ENCODE measurements around the gene PRKAR1B. TPM values are rescaled to one million over a fixed set of nuclear protein-coding genes. Genes with fewer than 3 reads are reported as not detected.

Gene PRKAR1B
- total RNA-seq, 1 donor from 2014 or later, result 80.7 TPM

DNA sequence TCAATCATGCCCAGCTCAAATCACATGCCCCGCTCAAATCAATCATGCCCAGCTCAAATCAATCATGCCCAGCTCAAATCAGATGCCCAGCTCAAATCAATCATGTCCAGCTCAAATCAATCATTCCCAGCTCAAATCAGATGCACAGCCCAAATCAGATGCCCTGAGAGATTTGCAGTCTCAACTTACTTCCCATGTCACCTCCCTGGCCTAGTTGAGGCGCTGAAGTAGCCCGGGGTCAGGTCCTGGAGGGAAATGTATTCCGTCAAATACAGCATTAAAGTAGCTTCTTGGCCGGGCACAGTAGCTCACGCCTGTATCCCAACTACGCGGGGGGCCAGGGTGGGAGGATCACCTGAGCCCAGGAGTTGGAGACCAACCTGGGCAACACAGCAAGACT lies 15.7 kb upstream of the PRKAR1B start:
- no peak for FAIRE-seq
- DNase-seq (ENCODE audit: low spot score in 2 of 2), result no peak

DNA sequence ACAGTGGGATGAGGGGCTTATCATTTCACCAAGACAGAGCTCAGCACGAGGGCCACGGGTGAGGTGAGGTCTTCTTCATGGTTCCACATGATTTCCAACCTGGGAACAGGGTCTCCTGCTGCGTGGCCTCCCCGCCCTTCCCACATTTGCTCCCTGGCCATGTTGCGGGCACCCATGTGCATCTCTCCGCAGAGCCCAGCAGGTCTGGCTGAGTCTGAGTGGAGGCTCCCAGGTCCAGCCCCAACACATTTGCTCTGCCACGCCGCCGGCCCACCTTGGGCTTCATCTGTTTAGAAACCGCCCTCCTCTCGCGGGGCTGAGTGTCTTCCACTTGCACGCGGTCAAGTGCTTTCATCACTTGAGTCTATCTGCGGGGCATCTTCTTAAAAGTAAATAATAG lies 14.8 kb upstream of the PRKAR1B start:
- DNase-seq (ENCODE audit: low spot score in 2 of 2) (no peak), FAIRE-seq (no peak)

DNA sequence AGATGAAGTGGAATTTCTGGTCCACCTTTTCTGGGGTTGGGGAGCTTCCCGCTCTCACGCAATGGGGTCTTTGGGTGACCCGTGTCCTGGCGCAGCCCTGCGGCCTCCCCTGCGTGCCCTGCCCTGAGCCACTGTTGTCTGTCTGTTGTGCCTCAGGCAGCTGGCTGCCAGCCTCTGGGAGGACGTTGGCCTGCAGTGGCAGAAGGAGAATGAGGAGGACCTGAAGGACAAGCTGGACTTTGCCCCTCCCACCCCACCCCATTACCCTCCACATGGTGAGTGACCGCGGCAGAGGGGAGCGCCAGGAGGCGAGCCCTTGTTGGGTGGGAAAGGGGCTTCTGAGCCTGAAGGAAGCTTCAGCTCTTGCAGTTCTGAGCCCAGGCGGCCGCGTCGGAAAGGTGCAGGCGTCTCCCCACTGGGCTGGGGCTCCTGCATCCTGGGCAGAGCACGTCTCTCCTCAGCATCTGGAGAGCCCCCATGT lies 14.2 kb upstream of the PRKAR1B start:
- FAIRE-seq (no peak), DNase-seq (ENCODE audit: low spot score in 2 of 2) (no peak)

DNA sequence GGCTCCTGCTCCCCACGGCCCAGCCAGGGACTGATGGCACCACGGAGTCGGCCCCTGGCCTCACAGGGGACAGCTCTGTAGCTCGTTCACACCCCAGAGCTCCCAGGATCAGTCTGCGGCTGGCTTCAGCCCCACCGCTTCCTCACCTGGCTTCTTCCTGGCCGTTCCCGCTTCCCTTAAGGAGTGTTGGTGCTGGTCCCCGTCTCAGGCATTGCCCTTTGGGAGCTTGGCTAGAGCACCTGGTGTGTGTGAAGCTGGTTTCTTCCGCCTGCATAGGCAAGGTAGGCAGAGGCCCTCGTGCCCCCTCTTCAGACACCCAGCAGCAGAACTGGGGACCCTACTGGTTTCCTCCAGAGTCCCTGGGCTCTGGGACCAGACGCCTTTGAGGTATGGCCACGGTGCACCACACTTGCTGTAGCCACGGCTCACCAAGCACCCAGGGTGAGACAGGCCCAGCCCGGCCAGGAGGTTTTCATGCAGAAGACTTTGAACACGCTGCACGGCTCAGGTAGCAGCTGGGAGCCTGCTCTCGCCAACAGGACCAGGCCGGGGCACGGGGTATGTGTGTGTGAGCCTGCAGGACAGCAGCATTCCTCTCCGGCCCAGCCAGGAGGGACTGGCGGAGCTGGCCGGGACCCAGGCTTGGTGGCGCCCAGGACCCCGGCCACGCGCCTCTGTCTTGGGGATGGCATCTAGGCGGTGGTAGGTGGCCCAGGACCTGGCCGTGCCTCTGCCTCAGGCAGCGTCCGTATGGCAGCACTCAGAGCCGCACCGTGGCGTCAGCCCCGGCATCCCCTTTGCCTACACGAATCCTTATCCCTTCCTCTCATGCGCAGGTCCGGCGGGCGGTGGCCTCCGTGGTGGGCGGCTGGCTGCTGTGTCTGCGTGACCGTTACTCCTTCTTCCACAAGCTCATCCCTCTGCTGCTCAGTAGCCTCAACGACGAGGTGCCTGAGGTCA lies 13.2 kb upstream of the PRKAR1B start:
- no peak for FAIRE-seq
- no peak for DNase-seq (ENCODE audit: low spot score in 2 of 2)

DNA sequence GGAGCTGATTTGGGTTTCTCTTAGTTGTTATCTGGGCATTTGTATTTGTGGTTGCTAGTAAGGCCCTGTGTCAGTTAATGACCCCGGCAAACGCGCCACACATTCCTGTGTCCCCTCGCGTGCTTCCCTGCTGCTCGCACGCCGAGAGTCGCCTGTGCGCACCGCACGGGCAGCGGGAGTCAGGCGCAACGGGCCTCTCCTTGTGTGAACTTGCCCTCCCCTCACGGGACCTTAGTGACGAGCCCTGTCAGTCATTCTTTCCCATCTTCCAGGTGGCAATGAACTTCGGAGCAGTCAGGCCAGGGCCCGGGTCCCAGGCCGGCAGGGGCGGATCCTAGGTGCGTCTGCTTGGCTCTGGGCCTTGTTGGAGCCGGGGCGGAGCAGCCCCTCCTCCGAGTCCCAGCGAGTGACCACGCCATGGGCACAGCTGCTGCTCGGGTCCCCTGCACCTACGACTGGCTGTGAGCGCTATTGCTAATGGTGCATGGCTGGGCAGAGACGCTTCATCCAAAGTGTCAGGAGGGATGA lies 12.4 kb upstream of the PRKAR1B start:
- no peak for DNase-seq (ENCODE audit: low spot score in 2 of 2)
- no peak for FAIRE-seq

DNA sequence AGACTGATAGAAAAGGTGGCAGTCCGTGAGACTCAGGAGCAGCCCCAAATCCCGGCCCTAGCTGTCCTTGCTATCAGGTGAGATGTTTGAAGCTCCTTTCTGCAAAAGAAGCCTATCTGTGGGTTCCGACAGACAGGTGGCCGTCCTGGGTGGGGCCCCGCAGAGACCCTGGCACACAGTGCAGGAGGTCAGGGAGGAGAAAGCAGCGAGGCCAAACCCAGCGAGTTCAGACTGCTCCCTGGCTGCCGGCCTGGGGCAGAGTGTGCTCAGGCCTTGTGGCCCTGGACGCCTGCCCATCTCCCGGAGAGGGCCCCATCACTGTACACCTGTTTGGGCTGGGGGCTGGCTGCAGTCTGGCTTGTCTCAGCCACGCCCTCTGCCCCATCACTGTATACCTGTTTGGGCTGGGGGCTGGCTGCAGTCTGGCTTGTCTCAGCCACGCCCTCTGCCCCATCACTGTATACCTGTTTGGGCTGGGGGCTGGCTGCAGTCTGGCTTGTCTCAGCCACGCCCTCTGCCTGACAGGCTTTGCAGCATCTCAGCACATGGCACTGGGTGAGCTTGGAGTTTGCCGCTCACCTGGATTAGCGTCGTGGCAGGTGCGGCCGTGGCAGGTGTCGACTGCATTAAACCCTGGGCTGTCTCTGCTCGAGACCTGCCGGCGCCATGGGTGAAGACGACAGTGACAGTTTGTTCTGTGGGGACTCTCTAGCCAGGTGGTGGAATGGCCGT lies 11.8 kb upstream of the PRKAR1B start:
- no peak for DNase-seq (ENCODE audit: low spot score in 2 of 2)

DNA sequence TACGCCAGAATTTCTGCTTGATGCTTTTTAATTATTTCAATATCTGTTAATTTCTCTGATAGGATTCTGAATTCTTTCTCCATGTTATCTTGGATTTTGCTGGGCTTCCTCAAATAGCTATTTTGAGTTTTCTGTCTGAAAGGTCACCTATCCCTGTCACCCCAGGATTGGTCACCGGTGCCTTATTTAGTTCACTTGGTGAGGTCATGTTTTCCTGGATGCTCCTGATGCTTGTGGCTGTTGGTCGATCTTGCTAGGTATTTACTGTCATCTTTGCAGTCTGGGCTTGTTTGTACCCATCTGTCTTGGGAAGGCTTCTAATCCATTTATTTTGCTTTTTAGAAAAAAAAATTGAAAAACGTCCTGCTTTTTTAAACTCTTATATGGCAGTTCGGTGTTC lies 11.2 kb upstream of the PRKAR1B start:
- no peak for FAIRE-seq
- no peak for DNase-seq (ENCODE audit: low spot score in 2 of 2)

More for the DNA sequence above, 11.8 kb upstream of the PRKAR1B start:
- FAIRE-seq, result no peak

DNA sequence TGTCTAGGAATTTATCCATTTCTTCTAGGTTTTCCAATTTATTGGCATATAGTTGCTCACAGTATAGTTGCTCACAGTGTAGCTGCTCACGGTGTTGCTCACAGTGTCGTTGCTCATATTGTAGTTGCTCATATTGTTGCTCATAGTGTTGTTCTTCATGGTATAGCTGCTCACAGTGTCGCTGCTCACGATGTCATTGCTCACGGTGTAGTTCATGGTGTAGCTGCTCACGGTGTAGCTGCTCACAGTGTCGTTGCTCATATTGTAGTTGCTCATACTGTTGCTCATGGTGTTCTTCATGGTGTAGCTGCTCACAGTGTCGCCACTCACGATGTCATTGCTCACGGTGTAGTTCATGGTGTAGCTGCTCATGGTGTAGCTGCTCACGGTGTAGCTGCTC lies 7.7 kb upstream of the PRKAR1B start:
- no peak for FAIRE-seq
- no peak for DNase-seq (ENCODE audit: low spot score in 2 of 2)

DNA sequence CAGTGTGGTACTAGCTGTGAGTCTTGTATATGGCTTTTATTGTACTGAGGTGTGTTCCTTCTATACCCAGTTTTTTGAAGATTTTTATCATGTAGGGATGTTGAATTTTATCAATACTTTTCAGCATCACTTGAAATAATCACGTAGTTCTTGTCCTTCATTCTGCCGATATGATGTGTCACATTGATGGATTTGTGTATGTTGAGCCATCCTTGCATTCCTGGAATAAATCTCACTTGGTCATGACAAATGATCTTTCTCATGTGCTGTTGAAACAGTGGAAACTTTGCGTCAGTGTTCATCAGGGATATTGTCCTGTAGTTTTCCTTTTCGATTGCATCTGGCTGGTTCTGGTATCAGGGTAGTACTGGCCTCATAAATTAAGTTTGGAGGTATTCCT lies 7.1 kb upstream of the PRKAR1B start:
- FAIRE-seq (no peak), DNase-seq (ENCODE audit: low spot score in 2 of 2) (no peak)

DNA sequence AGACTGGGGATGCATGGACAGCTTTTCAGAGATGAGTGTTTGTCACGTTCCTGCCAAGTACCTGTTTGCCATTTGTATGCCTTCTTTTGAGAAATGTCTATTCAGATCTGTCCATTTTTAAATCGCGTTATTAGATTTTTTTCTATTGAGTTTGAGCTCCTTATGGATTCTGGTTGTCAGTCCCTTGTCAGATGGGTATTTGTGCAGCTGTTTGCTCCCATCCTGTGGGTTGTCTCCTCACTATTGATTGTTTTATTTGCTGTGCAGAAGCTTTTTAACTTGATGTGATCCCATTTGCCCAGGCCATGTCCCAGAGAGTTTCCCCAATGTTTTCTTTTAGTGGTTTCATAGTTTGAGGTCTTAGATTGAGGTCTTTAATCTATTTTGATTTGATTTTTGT lies 5.5 kb upstream of the PRKAR1B start:
- FAIRE-seq (no peak), DNase-seq (ENCODE audit: low spot score in 2 of 2) (no peak)

DNA sequence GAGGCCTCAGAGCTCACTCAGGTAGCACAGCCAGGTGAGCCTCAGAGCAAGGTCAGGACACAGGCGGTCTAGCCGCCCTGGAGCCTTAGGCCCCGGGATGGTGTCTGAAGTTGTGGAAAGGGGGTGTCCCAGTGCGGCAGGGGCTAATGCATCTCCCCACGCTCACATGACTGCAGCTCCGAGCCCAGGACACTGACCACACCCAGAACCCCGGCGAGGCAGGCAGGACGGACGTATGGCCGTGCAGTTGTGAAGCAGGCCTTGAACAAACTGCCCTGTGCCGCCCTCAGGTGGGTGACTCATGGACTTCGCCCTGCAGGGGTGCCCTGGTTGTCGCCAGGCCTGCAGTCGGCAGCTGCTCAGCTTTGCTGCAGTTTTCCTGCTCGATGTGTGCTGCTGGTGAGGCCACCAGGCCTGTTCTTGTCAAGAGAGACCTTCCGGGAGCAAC lies 5.0 kb upstream of the PRKAR1B start:
- FAIRE-seq (no peak), DNase-seq (ENCODE audit: low spot score in 2 of 2) (no peak)

DNA sequence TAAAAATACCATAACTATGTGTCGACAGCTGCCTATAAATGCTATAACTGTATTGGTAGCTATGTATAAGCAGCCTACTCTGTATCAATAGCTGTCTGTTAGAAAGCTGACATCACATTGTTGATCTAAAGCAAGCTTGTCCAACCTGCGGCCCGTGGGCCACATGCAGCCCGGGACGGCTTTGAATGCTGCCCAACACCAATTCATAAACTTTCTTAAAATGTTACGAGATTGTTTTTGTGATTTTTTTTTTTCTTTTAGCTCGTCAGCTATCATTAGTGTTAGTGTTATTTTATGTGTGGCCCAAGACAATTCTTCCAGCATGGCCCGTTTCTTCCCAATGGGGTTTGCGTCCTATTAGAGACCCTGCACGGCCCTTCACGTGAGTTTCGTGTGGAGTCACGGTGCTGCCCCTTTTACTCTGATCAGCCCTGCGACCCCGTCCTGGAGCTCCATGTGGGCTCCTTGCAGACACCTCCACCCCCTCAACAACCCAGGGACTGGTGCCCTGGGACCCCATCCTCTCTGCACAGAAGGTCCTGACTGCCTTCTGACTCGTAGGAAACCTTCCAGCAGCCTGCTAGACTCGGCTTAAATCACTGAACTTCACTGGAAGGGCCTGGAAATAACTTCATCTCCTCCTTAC lies 4.5 kb upstream of the PRKAR1B start:
- DNase-seq (ENCODE audit: low spot score in 2 of 2) (no peak), FAIRE-seq (no peak)

DNA sequence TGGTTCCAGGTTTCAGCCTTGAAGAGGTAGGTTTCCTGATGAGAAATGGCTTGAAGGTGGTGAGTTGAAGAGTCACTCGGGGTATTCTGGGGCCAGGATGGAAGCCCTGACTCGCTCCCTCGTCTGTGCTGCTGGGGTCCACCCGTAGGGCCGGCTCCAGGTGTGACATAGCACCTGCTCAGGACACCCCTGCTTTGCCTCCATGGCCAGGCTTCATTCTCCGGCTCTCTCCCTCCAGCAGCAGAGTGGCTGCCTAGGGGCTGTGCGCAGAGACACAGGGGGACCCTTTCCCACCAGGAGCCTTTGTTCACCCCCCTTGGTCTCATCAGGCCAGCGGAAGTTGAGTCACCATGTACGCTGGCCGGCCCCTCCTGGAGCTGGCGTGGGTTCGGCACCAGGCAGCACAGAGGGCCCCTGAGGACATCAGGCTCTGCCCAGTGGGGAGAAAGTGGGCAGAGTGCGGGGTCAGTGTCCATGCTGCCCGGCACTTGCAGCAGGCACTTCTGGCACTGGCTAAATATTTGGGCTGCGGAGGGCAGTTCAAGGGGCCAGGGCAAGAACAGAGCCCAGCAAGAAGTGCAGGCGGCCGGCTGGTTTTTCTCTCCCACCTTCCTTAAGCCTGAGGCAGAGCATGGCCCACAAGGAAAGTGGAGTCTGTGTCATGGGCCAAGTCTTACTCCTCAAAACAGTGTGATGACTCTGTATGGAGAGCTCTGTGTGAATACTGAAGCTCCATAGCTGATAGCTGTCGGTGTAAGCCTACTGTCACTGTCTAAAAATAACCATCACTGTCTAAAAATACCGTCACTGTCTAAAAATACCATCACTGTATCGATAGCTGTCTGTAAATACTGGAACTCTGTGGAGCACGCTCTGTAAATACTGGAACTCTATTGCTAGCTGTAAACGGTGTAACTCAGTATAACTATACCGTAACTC lies 3.7 kb upstream of the PRKAR1B start:
- peak in 1 of 2 donors; percentile 45 for DNase-seq (ENCODE audit: low spot score in 2 of 2)
- FAIRE-seq, result no peak

DNA sequence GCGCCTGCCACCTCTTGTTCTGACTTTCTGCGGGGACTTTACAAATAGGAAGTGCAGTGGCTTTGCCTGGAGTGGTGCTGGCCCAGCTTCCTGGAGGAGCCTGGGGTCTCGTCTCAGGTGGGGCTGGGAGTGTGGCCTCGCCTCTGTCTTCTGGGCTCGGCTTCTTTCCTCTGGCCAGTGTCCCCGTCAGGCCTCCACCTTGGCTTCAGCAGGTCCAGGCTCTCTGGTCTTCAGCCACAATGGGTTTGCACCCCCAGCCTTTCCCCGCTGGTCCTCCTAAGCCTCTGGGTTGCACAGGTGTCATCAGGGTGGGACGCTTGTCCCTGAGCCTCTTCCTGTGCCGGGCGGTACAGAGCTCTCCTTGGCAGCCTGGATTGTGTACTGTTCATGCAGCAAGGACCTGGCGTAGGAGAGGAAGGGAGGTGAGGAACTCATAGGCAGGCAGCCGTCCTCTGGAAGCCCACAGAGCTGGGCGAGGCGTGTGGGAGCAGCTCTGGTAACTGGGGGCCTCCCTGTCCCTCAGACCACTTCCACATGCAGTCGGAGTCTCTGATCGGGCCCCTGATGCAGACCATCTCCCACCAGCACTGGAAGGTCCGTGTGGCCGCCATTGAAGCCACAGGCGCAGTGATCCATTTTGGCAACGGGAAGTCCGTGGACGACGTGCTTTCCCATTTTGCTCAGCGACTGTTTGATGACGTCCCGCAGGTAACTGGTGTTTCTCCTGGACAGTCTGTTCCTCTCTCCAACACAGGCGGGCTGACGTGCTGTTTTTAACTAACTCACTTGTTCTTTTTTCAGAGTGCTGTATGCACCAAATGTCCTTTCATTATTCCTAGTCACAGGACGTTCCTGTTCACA lies 2.3 kb upstream of the PRKAR1B start:
- DNase-seq (ENCODE audit: low spot score in 2 of 2) (no peak), FAIRE-seq (no peak)

DNA sequence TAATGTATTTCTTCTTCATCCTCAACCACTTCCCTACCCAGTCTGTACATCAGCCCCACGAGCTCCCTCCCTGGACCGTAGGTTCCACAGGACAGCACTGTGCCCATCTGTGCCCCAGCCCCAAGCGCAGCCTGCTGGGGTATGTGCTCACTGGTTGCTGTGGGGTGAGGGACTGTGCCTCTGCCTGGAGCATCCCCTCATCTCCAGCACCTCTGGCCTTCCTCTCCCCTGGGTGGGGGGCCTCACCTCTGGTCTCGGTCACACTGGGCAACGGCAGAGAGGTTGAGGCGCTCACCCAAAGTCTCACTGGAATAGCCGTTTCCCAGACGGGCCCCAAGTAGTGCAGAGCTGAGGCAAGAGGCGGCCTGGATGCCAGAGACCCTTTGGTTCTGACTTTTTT lies 1.5 kb upstream of the PRKAR1B start:
- no peak for DNase-seq (ENCODE audit: low spot score in 2 of 2)

DNA sequence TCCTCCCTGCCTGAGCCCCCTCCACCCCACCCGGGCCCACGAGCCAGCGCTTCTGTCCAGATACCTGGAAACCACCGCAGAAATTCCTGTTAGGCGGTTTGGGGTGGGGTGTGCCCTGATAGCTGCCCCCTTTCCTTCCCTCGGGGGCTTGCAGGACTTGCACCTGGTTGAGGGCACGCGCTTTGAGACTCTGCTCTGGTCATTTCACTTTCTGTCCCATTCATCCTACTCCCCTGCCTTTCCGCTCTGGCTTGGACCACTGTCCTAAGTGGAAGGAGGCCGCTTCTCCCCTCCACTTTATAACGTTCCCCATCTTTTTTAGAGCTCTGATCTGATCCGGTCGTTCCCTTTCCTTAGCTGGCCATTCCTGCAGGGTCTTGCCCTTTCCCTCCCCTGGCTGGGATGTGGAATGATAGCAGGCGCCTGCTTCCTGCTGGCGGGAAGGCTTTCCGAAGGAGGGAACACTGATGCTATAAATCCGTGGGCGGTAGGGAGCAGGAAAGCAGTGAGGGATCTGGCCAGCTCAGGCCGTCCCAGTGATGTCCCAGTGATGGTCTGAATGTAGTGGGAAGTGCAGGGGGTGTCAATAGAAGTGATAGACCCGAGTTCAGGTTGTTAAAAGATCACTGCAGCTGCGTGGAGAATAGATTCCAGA lies 852 bp upstream of the PRKAR1B start:
- no peak for DNase-seq (ENCODE audit: low spot score in 2 of 2)
- FAIRE-seq, result no peak

More for the DNA sequence above, 1.5 kb upstream of the PRKAR1B start:
- no peak for FAIRE-seq

DNA sequence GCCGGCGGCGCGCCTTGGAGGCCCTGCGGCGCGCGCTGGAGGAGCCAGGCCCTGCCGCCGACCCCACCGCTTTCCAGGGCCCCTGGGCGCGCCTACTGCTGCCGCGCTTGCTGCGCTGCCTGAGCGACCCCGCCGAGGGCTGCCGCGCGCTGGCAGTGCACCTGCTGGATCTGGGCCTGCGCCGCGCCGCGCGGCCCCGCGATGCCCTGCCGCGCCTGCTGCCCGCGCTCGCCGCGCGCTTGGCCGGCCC lies 302 bp downstream of the PRKAR1B start:
- DNase-seq (ENCODE audit: low spot score in 2 of 2) (peak in 1 of 2 donors; percentile 61), FAIRE-seq (no peak)

DNA sequence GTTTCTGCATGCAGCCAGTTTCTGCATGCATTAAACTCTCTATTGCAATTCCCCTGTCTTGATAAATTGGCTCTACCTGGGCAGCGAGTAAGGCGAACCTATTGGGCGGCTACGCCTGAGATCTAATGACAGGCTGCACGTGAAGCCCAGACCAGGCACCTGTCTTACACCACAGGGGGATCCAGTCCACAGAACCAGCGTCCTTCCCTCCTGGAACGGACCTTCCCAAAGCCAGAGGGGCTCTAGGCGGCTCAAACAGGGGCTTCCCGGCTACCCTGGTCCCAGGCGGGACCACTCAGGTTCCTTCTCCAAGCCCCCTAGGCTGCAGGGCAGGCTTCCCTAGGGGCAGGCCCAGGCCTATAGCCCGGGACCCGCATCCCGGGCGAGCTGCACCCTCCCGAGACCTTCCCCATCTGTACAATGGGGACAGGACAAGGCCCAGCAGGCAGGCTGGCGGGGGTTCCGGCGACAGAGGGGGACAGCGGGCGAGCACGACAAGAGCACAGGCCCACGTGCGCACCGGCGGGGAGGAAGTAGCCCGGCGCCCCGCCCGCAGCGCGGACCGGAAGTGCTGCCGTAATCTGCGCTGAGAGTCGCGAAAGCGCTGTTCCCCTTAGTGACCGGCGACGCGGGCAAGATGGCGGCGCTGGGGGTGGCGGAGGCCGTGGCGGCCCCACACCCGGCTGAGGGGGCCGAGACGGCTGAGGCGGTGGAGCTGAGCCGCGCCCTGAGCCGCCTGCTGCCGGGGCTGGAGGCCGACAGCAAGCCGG lies 812 bp downstream of the PRKAR1B start, which contains the start of gene DNAAF5:
Gene DNAAF5 (plus strand): TSS at position 616 of the 770 bp plus-strand sequence. CDS start 22 bp downstream, at position 638.
- DNase-seq (ENCODE audit: low spot score in 2 of 2) (peak; percentile 95 to 96), FAIRE-seq (no peak)
